GM23338 (cell line): ENCODE data around the gene PLPP4.

Source experiments
- EZH2 ChIP-seq: fragments of 200-600 bp; sonication (generic); IDR thresholded peaks from one replicate; pipeline ENCODE4 v1.8.0; 2017; ENCODE audit warnings: antibody characterized with exemption, mild to moderate bottlenecking, low read depth; ENCODE audit not compliant: unreplicated experiment
- NANOG ChIP-seq: IDR thresholded peaks from 2 replicates; pipeline ENCODE4 v1.6.1; 2016; ENCODE audit warnings: antibody characterized with exemption, borderline replicate concordance
- POLR2AphosphoS5 ChIP-seq: IDR thresholded peaks from 2 replicates; pipeline ENCODE4 v1.6.1; 2016; ENCODE audit warnings: antibody characterized with exemption, low read depth
- TF ChIP-seq, protein P1 (sequence below), 2 experiments: fragments of 200-600 bp in 1 of 2; sonication (generic) in 1 of 2; conservative IDR thresholded peaks; 2 replicates each; pipeline versions ENCODE4 v1.5.1 to v1.6.1; 2016 to 2017; ENCODE audit warnings: antibody characterized with exemption in 2 of 2, low read depth in 2 of 2, mild to moderate bottlenecking in 2 of 2, moderate library complexity in 1 of 2

DNA sequence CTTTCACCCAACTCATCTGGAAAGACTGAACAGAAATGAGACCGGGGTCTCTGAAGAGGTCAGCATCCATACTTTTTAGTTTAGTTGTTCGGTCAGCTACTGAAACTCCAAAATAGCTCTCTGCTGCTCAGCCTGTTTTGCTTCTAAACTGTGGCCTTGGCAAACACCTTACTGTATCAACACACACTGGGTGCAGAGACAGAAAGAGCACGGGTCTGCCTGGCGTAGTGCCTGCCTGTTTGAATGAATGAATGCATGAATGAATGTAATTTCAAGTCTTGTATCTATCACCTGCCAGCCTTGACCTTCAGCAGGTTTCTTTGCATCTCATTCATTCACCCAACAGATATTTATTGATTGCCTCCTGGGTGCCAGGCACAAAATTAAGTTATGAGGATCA, 98.4 kb downstream of the PLPP4 start:
- TF ChIP-seq, protein P1, sequence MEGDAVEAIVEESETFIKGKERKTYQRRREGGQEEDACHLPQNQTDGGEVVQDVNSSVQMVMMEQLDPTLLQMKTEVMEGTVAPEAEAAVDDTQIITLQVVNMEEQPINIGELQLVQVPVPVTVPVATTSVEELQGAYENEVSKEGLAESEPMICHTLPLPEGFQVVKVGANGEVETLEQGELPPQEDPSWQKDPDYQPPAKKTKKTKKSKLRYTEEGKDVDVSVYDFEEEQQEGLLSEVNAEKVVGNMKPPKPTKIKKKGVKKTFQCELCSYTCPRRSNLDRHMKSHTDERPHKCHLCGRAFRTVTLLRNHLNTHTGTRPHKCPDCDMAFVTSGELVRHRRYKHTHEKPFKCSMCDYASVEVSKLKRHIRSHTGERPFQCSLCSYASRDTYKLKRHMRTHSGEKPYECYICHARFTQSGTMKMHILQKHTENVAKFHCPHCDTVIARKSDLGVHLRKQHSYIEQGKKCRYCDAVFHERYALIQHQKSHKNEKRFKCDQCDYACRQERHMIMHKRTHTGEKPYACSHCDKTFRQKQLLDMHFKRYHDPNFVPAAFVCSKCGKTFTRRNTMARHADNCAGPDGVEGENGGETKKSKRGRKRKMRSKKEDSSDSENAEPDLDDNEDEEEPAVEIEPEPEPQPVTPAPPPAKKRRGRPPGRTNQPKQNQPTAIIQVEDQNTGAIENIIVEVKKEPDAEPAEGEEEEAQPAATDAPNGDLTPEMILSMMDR (conservative IDR thresholded peaks at IDR 0.05; ENCODE audit: low read depth in 2 of 2), result no peak
- TF ChIP-seq EZH2 (no peak), POLR2AphosphoS5 (no peak), NANOG (no peak)
